HG03565 (cell line): ENCODE data around the gene SLC25A12.
"Not testable (repeated sequence)": the region's sequence is repeated elsewhere in the genome, so short reads cannot be mapped to it uniquely, and the experiment has no call there.

Experiments used
- ATAC-seq: cut with Tn5 transposase; IDR thresholded peaks from one replicate; pipeline ENCODE4 v1.9.1; 2021; ENCODE audit warnings: mild to moderate bottlenecking, moderate library complexity; ENCODE audit not compliant: unreplicated experiment

The SLC25A12 gene

DNA sequence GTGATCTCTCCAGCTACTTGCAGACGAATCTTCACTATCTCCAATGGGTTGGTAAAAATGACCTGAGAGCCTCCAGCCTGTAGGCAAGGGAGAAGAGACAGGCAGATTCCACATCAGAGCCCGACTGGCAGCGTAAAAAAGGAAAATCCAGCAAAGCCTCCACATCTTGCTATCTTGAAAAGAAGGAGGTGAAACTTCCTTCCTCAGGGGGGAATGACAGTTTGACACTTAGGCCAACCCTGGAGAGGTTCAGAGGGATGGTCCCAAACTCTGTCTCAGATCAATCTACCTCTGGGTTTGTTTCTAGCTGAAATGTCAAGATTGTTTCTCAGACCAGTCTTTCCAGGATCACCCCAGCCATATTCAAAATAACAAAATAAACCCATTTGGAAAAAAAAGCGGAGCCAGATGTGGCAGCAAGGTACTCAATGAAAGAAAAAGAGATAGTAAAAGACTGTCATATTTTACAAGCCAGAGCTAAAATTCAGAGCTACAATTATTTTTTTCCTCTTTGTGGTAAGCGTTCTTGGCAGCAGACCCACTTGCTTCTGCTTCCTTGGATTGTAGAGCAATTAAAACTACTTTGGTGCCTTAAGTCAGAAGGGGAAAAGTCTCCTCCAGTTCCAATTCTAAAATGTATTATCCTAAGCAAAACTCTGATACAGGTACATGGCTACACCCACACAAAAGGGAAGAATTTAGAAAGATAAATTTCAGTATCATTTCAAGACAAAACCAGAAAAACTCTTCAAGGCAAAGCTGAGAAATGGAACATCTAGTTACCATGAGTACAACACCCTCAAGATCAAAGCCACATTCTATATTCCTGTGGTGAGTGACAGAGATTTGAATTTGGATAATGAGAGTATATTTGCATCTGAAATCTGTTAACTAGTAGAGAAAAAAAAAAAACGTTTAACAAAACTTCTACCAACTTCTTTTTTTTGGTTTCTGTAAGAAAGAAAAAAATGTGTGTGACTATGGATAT is 100.1 kb downstream of the SLC25A12 start:
- ATAC-seq = no peak

DNA sequence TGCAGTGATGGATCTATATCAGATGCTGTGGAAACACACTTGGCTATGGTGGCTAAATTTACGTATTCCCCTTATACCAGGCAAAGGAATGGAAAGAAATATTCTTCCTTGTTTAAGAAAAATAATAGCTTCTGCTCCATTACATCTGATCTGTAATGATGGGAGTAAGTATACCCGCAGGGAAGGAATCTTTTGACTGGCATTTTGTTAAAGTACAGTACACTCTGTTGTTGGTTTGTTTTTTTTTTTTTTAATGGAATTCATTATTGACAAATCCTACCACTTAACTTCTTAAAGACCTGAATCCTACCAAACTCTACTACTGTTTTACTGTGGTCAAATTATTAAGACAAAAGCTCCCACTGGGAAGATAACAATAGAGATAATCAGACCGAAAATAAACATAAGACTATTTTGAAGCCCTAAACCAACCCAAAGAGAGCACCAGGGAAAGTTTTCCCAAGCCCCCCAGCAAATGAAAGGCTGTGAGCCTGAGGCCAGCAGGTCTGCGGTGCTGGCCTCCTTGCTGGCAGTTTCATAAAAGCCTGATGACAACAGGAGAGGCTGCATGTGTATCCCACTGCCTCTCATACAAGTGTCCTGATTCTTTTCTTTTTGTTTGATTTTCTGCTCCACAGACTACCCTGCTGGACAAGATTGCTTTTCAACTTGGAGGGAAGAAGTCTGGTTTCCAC is 101.0 kb downstream of the SLC25A12 start:
- ATAC-seq = no peak

DNA sequence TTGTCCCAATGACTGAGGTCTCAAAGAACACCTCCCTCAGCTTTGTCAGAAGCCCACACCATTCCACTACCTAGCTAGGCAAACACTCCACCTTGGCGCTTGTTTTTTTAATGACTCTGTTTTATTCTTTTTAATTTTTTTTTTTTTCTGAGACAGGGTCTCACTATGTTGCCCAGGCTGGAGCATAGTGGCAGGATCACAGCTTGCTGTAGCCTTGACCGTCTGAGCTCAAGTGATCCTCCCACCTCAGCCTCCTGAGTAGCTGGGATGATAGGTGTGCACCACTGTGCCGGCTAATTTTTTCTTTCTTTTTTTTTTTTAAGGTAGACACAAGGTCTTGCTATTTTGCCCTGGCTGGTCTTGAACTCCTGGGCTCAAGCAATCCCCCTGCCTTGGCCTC is 101.9 kb downstream of the SLC25A12 start:
- no peak for ATAC-seq

DNA sequence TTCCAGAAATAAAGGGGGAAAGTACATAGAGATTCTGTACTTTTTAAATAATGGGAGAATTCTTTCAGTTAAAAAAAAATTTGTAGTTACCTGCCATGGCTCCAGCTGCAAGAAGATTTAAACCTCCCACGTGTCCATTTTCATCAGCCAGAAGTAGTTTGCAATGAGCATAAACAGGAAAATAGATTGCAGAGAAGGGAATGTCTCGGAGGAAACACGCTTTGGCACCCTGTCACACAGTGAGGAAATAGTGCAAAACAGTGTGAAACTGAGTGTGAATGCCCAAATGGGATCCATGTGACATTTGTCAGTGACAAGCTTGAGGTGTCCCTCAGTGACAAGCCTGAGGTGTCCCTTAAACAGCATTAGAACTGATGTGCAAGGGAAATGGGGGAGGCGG is 102.7 kb downstream of the SLC25A12 start:
- no peak for ATAC-seq

DNA sequence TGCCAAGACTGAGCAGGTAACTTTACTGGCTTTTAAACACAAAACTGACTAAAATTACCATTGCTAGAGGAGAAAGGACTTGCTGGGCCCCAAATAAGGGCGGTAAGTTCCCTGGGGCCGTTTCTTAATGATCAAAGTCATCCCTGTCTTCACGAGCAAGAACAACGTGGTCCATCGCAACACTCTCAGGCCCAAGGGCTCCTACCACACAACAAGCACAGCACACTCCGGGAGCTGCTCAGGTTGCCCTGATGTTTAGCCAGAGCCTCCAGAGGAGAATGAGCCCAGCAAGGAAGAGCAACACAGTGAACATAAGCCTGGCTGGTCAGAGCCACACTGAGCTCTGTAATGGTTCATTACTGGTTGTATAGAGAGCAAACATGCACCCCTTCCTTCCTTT is 104.1 kb downstream of the SLC25A12 start:
- no peak for ATAC-seq

DNA sequence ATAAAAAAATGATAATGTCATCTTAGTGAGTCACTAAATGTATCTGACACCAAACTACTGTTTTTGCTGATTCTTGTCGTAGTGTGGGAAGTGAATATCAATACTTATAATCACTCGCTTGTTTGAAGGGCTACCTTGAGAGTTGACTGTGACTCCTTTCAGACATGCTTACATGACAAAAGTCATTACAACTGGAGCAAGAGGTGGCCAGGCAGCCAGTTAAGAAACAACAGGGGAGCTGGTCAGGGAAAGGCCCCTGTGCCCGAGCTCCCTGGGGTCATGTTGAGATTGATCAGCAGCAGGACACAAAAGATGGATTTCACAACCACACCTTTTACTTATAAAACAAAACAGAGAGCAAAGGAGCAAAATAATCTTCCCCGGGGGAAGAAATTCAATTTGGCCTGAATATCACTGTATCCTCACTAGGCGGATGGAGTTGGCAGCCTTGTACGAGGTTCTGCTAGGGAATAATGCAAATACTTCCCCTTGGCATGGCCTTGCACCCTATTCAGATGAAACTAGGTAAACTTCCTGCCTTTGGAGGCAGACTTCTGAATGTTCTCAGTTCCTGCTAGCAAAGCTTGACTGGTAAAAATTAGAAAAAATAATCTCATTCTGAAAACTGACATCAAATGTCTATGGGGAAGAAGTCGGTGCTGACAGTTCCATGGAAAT is 105.6 kb downstream of the SLC25A12 start:
- no peak for ATAC-seq

DNA sequence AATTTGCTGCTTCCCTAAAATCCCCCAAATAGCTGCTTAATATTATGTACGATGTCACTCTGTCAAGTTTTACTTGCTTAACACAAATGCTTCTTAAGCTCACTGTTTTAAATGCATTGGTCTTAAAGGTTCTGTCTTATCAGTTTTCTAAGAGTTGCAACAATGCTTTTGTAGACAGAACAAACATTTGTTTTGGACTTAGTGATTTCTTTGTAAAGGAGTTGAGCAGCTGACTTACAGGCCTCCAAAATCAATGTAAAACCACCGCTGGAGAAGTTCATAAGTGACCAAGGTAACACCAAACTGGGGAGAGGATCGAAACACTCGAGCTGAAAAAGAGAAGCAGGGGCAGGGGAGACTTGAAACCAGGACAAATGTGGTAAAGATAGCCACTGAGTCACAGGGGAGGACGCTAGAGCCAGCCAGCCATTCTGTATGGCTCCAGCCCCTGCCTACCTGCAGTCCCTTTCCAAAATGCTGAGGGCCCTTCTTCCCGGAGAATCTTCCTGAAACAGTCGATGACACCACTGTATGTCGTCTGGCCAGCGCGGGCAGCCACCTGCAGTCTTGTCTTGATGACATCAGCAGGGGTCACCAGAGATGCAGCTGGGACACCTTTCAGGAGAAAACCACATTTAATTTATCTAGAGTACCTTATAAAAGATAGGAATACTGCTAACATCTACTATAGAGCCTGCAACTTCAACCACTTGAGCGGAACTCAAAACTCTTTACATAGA is 106.5 kb downstream of the SLC25A12 start:
- ATAC-seq = no peak

DNA sequence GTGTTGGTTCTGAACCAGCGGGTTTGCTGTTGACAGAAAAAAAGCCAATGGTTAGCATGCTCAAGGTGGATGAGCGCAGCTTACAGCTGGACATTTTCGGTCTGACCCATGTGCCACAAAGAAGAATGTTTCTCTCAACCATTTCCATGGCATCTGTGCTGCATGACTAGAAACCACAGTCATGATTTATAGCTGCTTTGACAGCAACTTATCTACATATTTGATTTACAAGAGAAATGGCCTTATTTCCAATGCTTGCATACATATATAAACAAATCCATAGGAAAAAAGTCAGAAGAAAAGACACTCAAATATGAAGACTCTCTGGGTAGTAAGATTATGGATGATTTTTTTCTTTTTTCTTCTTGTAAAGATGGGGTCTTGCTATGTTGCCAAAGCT is 108.6 kb downstream of the SLC25A12 start:
- no peak for ATAC-seq

DNA sequence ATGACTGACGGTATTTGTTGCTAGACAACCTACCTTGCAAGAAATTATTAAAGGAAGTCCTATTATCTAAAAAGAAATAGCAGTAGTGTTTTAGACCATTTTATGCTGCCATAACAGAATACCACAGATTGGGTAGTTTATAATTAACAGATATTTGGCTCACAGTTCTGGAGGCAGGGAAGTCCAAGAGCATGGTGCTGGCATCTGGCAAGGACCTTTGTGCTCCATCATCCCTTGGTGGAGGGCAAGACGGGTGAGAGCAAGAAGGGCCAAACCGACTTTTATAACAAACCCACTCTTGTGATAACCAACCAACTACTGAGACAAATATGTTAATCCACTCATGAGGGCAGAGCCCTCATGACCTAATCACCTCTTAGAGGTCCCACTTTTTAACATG is 115.5 kb downstream of the SLC25A12 start:
- ATAC-seq = no peak

DNA sequence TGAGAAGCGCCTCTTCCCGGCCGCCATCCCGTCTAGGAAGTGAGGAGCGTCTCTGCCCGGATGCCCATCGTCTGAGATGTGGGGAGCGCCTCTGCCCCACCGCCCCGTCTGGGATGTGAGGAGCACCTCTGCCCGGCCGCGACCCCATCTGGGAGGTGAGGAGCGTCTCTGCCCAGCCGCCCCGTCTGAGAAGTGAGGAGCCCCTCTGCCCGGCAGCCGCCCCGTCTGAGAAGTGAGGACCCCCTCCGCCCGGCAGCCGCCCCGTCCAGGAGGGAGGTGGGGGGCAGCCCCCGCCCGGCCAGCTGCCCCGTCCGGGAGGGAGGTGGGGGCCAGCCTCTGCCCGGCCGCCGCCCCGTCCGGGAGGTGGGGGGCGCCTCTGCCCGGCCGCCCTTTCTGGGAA is 119.5 kb downstream of the SLC25A12 start:
- ATAC-seq = not testable (repeated sequence)

DNA sequence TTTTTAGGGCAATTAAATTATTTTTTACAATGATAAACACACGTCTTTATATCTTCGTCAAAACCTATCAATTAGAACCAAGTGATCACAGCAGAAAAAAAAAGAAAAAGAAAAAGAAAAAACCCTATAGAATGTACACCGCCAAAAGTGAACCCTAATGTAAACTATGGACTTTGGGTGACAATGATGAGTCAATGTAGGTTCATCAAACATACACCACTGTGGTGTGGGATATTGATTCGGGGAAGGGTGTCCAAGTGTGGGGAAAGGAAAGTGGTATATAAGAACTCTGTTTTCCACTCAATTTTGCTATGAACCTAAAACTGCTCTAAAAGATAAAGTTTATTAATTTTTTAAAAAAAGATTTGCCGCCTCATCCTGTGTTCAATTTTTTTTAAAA is 121.7 kb downstream of the SLC25A12 start:
- ATAC-seq = no peak

DNA sequence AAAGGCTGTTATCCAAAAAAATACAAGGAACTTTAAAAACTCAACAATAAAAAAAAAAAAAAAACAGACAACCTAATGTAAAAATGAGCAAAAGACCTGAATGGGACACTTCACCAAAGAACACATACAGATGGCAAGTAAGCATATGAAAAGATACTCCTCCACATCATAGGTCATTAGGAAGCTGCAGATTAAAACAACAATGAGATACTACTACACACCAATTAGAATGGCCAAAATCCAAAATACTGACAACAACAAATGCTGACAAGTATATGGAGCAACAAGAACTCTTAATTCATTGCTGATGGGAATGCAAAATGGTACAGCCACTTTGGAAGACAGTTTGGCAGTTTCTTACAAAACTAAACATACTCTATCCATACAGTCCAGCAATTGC is 122.6 kb downstream of the SLC25A12 start:
- no peak for ATAC-seq

DNA sequence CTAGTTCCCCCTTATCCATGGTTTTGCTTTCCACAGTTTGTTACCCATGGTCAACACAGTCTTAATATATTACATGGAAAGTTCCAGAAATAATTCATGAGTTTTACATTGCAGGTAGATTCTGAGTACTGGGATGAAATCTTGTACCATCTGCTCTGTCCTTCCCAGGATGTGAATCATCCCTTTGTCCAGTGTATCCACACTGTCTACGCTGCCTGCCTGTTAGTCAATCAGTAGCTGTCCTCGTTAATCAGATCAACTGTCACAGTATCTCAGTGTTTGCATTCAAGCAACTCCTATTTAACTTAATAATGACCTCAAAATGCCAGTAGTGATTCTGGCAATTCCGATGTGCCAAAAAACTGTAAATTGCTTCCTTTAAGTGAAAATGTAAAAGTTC is 130.4 kb downstream of the SLC25A12 start:
- ATAC-seq = no peak

DNA sequence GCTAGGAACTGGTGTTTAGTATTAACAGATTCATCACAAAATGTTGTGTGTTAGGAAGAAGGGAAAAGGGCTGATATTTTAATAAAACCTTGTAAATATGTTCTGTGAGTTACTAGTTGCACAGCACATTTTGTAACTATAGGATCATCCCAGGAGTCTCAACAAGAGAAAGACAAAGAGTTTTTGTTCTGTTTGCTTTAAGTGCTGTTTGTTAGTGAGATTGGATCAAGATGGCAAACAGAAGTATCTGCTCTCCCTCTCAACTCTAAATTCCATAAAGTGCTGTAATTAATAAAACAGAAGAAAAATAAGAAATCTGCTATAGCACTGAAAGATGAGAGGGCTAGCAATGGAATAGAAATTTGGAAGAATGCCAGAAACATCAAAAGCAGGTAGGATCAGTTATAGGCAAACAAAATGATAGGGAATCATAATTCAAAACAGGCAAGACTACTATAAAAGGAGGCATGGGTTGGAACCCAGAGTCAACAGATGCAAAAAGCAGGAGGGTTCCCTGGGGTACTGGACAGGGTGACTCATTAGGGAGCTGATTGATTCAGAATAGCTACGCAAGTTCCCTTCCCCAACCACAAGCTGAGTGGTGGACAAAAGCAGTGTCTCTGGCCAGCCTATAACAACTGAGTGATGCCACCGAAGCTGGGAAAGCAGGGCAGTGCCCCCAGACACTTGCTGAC is 131.0 kb downstream of the SLC25A12 start:
- ATAC-seq = no peak

DNA sequence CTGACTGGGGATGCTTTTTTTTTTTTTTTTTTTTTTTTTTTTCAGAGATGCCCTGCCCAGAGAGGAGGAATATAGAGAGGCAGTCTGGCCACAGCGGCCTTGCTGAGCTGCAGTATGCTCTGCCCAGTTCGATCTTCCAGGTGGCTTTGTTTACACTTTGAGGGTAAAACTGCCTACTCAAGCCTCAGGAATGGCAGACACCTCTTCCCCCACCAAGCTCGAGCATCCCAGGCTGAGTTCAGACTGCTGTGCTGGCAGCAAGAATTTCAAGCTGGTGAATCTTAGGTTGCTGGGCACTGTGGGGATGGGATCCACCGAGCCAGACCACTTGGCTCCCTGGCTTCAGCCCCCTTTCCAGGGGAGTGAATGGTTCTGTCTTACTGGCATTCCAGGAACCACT is 132.9 kb downstream of the SLC25A12 start:
- ATAC-seq = not testable (repeated sequence)

DNA sequence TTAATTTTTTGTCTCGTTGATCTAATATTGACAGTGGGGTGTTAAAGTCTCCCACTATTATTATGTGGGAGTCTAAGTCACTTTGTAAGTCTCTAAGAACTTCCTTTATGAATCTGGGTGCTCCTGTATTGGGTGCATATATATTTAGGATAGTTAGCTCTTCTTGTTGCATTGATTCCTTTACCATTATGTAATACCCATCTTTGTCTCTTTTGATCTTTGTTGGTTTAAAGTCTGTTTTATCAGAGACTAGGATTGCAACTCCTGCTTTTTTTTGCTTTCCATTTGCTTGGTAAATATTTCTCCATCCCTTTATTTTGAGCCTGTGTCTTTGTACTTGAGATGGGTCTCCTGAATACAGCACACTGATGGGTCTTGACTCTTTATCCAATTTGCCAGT is 135.3 kb downstream of the SLC25A12 start:
- not testable (repeated sequence) for ATAC-seq

DNA sequence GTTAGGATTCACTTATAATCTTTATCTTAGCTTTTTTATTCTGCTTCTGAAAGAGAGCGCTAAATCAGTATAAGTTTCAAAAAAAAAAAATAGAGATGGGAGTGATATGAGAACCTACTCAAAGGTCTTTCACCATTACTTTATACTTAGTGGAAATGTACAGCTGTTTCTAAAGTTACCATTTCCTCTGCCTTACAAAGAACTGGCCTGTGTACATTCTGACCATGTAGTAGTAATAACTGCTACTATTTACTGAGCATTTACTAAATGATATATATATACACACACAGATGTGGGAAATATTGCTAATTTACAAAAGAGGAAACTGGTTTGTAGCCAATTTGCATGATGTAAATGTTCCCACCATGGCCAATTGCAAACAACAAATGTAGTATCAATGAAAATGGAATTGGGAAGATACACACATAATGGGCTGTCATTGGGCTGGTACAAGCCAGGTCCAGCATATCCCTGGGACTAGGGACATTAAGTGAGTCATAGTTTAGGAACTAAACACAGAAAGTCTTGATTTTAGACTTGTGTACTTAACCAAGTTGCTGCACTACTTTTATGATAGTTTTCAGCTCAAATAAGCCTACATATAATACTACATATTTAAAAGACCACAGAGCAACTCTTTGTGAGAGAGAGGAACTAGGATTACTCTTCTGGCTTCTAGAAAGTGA is 139.6 kb downstream of the SLC25A12 start:
- ATAC-seq = no peak

DNA sequence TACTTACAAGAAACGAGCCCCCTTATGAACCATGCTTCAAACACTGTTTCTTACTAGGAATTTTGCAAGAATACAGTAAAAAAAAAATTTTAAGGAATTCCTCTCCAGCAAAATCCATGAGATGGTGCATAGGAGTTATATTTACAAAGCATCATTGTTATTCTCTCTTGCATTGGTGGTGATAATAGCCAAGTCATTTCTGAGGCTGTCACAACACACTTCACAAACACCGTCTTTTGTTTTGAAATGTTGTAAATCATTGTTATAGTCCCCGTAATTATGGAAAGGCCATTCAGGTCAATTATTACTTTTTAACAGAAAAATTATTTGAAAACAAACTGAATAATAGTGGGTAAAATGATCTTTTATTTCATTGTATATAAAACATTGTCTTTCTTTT is 146.7 kb downstream of the SLC25A12 start:
- ATAC-seq = no peak

DNA sequence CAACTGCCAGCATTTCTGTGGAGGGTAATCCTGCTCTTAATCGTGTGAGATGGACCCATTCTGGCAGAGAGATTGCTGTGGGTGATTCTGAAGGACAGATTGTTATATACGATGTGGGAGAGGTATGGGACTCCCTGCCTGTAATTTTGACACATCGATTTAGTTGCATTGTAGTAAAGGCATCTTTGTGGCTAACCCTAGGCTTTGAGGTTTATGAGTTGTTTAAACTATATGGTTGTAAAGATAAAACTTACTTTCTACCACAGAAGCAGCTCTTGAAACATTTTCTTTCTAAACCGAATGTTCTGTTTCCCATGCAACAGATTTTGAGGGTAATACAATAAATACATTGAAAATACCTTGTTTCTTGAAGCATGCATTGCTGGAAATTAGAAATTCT is 148.2 kb downstream of the SLC25A12 start:
- ATAC-seq = no peak

DNA sequence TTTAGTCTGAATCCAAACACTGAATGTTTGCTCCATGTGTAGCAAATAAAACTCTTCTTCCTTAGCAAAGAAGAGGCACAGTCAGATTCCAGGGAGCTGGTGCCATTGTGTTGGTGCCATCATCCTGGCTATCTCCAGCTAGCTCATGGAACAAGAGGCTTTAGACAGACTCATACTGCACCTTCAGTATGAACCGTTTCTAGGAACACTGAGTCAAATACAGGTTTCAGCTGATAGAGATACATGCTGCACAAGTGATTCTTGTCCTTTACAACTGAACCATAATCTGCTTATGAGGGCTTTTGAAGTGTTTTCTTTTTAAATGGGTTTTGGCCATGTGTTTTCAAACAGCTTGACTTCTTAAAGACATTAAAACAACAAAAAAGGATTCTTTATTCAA is 148.9 kb downstream of the SLC25A12 start:
- ATAC-seq = no peak
